Activated CD4-positive, alpha-beta T cell treated with anti-CD3 and anti-CD28 coated beads, Interleukin-2, amount 10 ng/mL, durations not matched to agents 7 days and 5 days (primary cell): ENCODE results near the gene PRRG1. TPM values are rescaled to one million over a fixed set of nuclear protein-coding genes. Genes with fewer than 3 reads are reported as not detected.
"Not testable (repeated sequence)": the region's sequence is repeated elsewhere in the genome, so short reads cannot be mapped to it uniquely, and the experiment has no call there.

Experiments used
- CTCF ChIA-PET: fragments of 350-600 bp; sonication (Branson Sonifier 250); formaldehyde crosslinking; loops from one replicate; lab custom pipeline; 2021; ENCODE audit warnings: antibody characterized with exemption; lab: Charles Lee
- POLR2A ChIA-PET: fragments of 350-600 bp; sonication (Branson Sonifier 250); formaldehyde crosslinking; loops from one replicate; lab custom pipeline; 2021; ENCODE audit warnings: antibody characterized with exemption; lab: Charles Lee
- DNase-seq: peaks from one replicate; pipeline ENCODE4 v3.0.0-alpha.2; 2020
- H3K27ac Mint-ChIP-seq: one replicate; pipeline ENCODE4 v1.8.0; 2021; ENCODE audit warnings: mild to moderate bottlenecking, moderate library complexity, mixed read lengths
- H3K27me3 Mint-ChIP-seq: one replicate; pipeline ENCODE4 v1.8.0; 2021; ENCODE audit warnings: mixed read lengths
- H3K36me3 Mint-ChIP-seq: one replicate; pipeline ENCODE4 v1.8.0; 2021; ENCODE audit warnings: low read depth, mixed read lengths
- H3K4me1 Mint-ChIP-seq: one replicate; pipeline ENCODE4 v1.8.0; 2021; ENCODE audit warnings: mixed read lengths
- H3K4me3 Mint-ChIP-seq: one replicate; pipeline ENCODE4 v1.8.0; 2021; ENCODE audit warnings: mild to moderate bottlenecking, moderate library complexity, mixed read lengths
- H3K9me3 Mint-ChIP-seq: one replicate; pipeline ENCODE4 v1.8.0; 2021; ENCODE audit warnings: mixed read lengths
- total RNA-seq, 2 experiments: library from RNA; stranded (reverse); gene quantifications; one replicate each; pipeline ENCODE4 v1.2.3, GENCODE V29; 2021

PRRG1 gene
- total RNA-seq, 2 experiments from 2014 or later: not detected

GRCh38 chrX:37491686-37492085 is 142.5 kb downstream of the PRRG1 start:
- Mint-ChIP-seq H3K4me1 (no peaks in the 10 kb centered on the region), H3K27ac (no peak overlapping the region), H3K9me3 (no peaks in the 10 kb centered on the region), H3K36me3 (no peaks in the 10 kb centered on the region), H3K4me3 (no peak overlapping the region), H3K27me3 (no peaks in the 10 kb centered on the region)
- DNase-seq: no peak
- CTCF ChIA-PET: no interaction called here
- POLR2A ChIA-PET: no interaction called here

GRCh38 chrX:37495760-37496159 is 146.6 kb downstream of the PRRG1 start:
- CTCF ChIA-PET, POLR2A ChIA-PET, H3K27ac Mint-ChIP-seq, H3K36me3 Mint-ChIP-seq, H3K4me1 Mint-ChIP-seq, H3K4me3 Mint-ChIP-seq, H3K9me3 Mint-ChIP-seq, DNase-seq, H3K27me3 Mint-ChIP-seq: not testable (repeated sequence)

- POLR2A ChIA-PET: not testable (repeated sequence)
Measured at GRCh38 chrX:37497126-37497525, 148.0 kb downstream of the PRRG1 start.

GRCh38 chrX:37498323-37498722 is 149.2 kb downstream of the PRRG1 start:
- H3K27ac Mint-ChIP-seq, H3K9me3 Mint-ChIP-seq, H3K4me1 Mint-ChIP-seq, H3K4me3 Mint-ChIP-seq, POLR2A ChIA-PET, CTCF ChIA-PET, H3K36me3 Mint-ChIP-seq, DNase-seq, H3K27me3 Mint-ChIP-seq: not testable (repeated sequence)

More at GRCh38 chrX:37497126-37497525, 148.0 kb downstream of the PRRG1 start:
- H3K4me3 Mint-ChIP-seq, H3K9me3 Mint-ChIP-seq, CTCF ChIA-PET, H3K4me1 Mint-ChIP-seq, H3K36me3 Mint-ChIP-seq, DNase-seq, H3K27ac Mint-ChIP-seq, H3K27me3 Mint-ChIP-seq: not testable (repeated sequence)

GRCh38 chrX:37499649-37500048 is 150.5 kb downstream of the PRRG1 start:
- H3K9me3 Mint-ChIP-seq, POLR2A ChIA-PET, H3K27me3 Mint-ChIP-seq, H3K4me3 Mint-ChIP-seq, H3K4me1 Mint-ChIP-seq, H3K27ac Mint-ChIP-seq, DNase-seq, H3K36me3 Mint-ChIP-seq, CTCF ChIA-PET: not testable (repeated sequence)

- POLR2A ChIA-PET: no interaction called here
- H3K27ac Mint-ChIP-seq: no peak overlapping the region
- CTCF ChIA-PET: no interaction called here
- no peaks in the 10 kb centered on the region for H3K27me3 Mint-ChIP-seq
- no peaks in the 10 kb centered on the region for H3K4me1 Mint-ChIP-seq
- H3K9me3 Mint-ChIP-seq: no peaks in the 10 kb centered on the region
- no peak for DNase-seq
- H3K36me3 Mint-ChIP-seq: no peaks in the 10 kb centered on the region
- no peak overlapping the region for H3K4me3 Mint-ChIP-seq
Measured at GRCh38 chrX:37504991-37505390, 155.8 kb downstream of the PRRG1 start.

Other genes starting within 250 kb of the PRRG1 start
- gene LANCL3, start 222.3 kb downstream of the PRRG1 start, total RNA-seq: under 1 TPM; 0.30 to 0.46 TPM